ENCODE results near the gene RNF208.

DNA sequence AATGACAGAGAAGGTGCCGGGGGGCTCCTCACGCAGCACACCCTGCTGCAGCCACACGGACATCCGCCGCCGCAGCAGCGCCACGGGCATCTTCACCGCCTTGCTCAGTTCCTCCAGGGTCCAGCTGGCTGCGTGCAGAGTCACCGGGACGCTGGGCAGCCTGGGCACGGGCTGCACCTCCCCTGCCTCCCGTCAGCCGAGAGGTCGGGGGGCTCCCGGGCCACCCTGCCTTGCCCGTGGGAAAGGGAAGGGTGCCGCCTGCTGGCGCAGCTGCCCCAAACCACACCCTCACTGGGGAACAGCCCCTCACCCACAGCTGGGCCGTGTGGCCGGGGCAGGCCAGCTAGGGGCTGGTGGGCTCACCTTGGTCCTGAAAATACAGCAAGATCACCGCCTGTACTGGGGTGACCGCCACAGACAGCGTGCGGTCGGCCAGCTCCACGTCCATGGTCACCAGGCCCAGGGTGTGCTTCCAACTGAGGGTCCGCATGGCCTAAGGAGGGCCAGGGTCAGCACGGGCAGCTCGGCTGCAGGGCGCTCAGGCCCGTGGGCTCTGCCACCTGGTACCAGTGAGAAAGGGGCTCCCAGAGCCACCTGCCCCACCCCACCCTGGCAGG lies 46.6 kb downstream of the RNF208 start:
- no peak for TF ChIP-seq POLR2A (IDR thresholded peaks at IDR 0.05)
- TF ChIP-seq, protein P1, sequence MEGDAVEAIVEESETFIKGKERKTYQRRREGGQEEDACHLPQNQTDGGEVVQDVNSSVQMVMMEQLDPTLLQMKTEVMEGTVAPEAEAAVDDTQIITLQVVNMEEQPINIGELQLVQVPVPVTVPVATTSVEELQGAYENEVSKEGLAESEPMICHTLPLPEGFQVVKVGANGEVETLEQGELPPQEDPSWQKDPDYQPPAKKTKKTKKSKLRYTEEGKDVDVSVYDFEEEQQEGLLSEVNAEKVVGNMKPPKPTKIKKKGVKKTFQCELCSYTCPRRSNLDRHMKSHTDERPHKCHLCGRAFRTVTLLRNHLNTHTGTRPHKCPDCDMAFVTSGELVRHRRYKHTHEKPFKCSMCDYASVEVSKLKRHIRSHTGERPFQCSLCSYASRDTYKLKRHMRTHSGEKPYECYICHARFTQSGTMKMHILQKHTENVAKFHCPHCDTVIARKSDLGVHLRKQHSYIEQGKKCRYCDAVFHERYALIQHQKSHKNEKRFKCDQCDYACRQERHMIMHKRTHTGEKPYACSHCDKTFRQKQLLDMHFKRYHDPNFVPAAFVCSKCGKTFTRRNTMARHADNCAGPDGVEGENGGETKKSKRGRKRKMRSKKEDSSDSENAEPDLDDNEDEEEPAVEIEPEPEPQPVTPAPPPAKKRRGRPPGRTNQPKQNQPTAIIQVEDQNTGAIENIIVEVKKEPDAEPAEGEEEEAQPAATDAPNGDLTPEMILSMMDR (IDR thresholded peaks at IDR 0.05), result no peak
